H1 (cell line): Measurements from ENCODE around the gene PLBD2.

Experiments
- TAF7 ChIP-seq: optimal IDR thresholded peaks from 2 replicates; pipeline ENCODE3; 2011; ENCODE audit warnings: low read depth, mild to moderate bottlenecking, inconsistent platforms, low read length, moderate library complexity, borderline replicate concordance
- TF ChIP-seq, protein P1 (sequence below), 3 experiments: IDR thresholded peaks; 1 replicate in 2 of 3; 2 replicates in 1 of 3; pipeline versions ENCODE4 v1.5.1 to v1.6.1; 2011; ENCODE audit warnings: low read length in 3 of 3, mild to moderate bottlenecking in 3 of 3, inconsistent platforms in 2 of 3, low read depth in 1 of 3, moderate library complexity in 1 of 3; ENCODE audit not compliant: insufficient read depth in 1 of 3; ENCODE audit errors: control extremely low read depth in 1 of 3

DNA sequence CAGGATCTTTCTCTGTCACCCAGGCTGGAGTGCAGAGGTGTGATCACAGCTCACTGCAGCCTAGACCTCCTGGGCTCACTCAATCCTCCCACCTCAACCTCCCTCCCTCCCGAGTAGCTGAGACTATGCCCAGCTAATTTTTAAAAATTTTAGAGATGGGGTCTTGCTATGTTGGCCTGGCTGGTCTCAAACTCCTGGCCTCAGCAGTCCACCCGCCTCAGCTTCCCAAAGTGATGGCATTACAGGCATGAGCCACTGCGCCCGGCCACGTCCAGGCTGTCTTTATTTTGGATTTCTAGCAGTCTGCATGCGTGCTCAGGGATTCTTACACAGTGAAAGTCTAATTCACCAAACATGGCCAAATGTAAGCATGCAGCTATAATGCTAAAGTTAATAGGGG, 41.3 kb upstream of the PLBD2 start:
- TF ChIP-seq, protein P1, sequence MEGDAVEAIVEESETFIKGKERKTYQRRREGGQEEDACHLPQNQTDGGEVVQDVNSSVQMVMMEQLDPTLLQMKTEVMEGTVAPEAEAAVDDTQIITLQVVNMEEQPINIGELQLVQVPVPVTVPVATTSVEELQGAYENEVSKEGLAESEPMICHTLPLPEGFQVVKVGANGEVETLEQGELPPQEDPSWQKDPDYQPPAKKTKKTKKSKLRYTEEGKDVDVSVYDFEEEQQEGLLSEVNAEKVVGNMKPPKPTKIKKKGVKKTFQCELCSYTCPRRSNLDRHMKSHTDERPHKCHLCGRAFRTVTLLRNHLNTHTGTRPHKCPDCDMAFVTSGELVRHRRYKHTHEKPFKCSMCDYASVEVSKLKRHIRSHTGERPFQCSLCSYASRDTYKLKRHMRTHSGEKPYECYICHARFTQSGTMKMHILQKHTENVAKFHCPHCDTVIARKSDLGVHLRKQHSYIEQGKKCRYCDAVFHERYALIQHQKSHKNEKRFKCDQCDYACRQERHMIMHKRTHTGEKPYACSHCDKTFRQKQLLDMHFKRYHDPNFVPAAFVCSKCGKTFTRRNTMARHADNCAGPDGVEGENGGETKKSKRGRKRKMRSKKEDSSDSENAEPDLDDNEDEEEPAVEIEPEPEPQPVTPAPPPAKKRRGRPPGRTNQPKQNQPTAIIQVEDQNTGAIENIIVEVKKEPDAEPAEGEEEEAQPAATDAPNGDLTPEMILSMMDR (IDR thresholded peaks at IDR 0.05; ENCODE audit: control extremely low read depth in 1 of 3, insufficient read depth in 1 of 3, low read depth in 1 of 3, low read length in 3 of 3) = no peak
- no peak for TF ChIP-seq TAF7
